NCI-H82 treated with DMSO at 0.1 percent for 48 hours (cell line): Measurements from ENCODE around the gene HBZ.
"Not testable (repeated sequence)": the region's sequence is repeated elsewhere in the genome, so short reads cannot be mapped to it uniquely, and the experiment has no call there.

Experiments
- DNase-seq: peaks from one replicate; lab custom pipeline; 2025; ENCODE audit not compliant: unreplicated experiment; lab: John Stamatoyannopoulos, UW

HBZ gene

GRCh38 chr16:133716-134115, 18.7 kb upstream of the HBZ start:
- no peak for DNase-seq

DNA sequence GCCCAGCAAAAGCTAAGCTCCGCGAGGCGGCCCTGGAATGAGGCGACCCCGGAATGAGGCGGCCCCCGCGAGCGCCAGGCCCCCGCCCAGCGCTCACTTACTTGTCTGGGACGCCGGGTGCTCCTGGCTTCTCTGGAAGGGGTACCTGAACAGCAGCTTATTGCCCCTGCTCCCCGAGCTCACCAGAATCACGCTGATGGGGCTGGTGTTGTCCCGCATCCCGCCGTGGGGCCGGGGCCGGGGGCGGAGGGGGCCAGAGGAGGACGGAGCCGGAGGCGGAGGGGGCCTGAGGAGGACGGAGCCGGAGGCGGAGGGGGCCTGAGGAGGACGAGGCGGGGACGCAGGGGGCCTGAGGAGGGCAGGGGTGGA, 14.4 kb upstream of the HBZ start:
- no peak for DNase-seq

DNA sequence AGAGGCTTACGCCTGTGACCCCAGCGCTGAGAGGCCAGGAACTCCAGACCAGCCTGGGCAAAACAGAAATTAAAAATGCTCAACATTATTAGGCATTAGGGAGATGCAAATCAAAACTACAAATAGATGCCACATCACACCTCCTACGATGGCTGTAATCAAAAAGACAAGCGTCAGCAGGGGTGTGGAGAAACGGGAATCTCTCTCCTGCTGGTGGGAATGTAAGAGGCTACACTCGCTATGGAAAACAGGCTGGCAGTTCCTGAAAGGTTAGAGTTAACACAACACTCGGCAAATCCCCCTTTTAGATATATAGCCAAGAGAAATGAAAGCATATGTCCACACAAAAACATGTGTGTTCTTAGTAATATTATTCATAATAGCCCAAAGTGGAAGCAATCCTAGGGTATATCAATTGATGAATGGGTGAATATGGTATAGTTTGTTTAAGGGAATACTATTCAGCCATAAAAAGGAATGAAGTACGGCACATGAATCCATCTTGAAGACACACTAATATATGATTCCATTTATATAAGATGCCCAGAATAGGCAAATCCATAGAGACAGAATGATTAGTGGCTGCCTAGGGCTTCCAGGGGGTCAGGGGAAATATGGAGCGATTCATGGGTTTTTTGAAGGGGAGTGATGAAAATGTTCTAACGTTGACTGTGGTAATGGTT, 12.1 kb upstream of the HBZ start:
- no peak for DNase-seq

- no peak for DNase-seq
Observed at GRCh38 chr16:142405-142967, 10.0 kb upstream of the HBZ start.

DNA sequence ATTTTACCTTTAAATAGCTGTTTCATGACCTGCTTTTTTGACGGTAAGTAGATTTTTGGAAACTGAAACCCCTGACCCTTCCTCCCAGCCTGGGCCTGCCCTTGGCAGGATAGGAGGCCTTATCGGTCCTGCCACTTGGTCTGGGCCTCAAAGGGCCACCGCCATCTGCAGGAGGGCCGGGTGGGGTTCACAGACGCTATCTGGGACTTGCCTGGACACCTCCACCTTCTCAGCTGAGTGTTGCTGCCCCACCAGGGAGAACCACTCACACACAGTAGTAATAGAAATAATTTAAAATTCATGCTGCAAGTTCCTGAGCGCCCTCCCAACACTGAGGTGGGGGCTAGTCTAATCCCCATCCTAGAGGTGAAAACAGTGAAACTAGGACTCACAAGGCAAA, 9.4 kb upstream of the HBZ start:
- DNase-seq = no peak

- no peak for DNase-seq
Observed at GRCh38 chr16:143456-143855, 9.0 kb upstream of the HBZ start.

DNA sequence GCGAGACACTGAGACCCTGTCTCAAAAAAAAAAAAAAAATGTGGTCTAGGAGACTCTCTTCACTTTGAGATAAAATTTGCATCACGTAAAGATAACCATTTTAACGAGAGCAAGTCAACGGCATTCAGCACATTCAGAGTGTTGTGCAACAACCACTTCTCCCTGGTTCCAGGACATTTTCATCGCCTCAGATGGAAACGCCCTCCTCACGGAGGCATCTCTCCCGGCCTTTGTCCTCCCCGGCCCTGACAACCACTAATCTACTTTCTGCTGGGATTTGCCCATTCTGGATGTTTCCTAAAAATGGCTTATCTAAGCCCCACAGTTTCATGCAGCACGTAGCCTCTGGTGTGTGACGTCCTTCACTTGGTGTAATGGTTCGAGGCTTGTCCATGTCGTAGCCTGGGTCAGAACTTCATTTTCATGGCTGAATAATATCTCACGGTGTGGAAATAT, 7.6 kb upstream of the HBZ start:
- no peak for DNase-seq

DNA sequence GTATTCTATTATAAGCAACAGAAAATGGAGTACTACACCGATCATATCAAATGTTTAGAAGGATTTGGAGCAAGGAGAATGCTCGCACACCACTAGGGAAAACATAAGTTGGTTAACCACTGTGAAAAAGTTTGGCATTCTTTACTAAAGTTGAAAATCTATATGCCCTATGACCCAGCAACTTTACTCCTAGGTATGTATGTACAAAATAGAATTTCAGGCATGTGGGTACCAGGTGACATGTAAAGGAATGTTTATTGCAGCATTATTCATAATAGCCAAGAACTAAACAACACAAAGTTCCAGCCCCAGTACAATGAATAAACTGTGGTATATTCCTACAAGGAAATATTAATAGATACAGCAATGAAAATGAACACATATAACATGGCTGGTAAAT, 5.8 kb upstream of the HBZ start:
- no peak for DNase-seq

DNA sequence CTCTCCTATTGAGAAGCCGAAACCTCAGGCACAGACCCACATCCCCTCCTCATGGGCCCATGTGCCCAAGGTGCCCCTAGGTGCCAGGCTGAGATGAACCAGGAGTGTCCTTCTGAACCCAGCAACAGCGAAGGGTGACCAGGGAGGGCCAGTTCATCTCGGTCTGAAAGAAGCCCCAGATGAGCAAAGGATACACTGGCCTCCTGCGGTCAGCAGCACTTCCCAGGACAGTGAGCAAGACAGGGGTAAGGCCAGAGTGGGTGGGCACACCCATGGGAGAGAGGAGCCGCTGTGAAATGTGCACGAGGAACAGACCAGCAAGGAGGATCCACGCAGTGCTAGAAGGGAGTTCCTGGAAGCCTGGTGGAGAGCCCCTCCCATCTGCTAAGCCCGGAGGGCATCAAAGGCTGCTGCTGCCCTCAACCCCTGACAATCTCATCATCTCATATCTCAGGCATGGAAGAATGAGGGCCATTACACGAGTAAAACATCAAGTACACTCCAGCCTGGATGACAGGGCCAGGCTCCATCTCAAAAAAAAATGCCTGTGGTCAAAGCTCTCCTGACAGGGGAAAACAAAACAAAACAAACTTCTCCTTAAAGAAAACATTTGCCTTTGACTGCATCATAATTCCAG, 3.3 kb upstream of the HBZ start:
- DNase-seq = no peak

DNA sequence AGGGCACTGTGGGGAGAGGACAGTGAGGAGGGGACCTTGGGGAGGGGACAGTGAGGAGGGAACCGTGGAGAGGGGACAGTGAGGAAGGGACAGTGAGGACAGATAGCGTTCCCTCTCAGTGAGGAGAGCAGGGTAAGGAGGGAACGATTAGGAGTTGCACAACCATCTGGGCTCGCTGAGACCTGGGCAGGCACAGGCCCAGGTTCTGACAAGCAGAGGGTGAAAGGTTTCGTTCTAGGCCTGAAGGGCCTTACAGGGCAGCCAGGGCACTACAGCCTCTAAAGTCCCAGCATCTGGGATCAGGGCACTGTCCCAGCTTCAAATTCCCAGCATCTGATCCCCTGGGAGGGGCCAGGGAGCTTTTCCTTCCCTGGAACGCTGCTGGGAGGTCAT, 681 bp downstream of the HBZ start:
- not testable (repeated sequence) for DNase-seq

DNA sequence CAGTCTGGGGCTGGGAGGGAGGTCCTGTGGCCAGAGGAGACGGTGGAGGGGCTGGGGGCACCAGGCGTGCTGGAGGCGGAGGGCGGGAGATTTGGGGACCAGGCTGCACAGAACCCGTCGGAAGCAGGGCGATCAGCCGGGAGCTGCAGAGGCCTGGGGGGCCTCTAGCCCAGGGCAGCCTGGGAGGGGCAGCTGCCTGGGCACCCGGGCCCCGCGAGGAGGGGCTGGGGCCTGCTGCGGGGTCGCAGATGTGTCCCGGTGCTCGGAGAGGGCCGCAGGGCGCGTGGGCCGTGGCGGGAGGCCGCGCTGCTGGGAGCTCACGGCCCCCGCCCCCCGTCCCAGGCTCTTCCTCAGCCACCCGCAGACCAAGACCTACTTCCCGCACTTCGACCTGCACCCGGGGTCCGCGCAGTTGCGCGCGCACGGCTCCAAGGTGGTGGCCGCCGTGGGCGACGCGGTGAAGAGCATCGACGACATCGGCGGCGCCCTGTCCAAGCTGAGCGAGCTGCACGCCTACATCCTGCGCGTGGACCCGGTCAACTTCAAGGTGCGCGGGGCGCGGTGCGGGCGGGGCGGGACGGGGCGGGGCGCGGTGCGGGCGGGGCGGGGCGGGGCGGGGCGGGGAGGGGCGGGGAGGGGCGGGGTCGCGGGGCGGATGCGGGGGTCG, 1.2 kb downstream of the HBZ start:
- not testable (repeated sequence) for DNase-seq

- no peak for DNase-seq
Observed at GRCh38 chr16:154217-155030, 2.0 kb downstream of the HBZ start.

- no peak for DNase-seq
Observed at GRCh38 chr16:155031-155398, 2.6 kb downstream of the HBZ start.

- no peak for DNase-seq
Observed at GRCh38 chr16:159136-159849, 6.8 kb downstream of the HBZ start.

DNA sequence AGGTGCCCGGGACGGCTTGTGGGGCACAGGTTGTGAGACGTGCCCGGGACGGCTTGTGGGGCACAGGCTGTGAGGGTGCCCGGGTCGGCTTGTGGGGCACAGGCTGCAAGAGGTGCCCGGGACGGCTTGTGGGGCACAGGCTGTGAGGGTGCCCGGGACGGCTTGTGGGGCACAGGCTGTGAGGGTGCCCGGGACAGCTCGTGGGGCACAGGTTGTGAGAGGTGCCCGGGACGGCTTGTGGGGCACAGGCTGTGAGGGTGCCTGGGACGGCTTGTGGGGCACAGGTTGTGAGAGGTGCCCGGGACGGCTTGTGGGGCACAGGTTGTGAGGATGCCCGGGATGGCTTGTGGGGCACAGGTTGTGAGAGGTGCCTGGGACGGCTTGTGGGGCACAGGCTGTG, 7.8 kb downstream of the HBZ start:
- not testable (repeated sequence) for DNase-seq

DNA sequence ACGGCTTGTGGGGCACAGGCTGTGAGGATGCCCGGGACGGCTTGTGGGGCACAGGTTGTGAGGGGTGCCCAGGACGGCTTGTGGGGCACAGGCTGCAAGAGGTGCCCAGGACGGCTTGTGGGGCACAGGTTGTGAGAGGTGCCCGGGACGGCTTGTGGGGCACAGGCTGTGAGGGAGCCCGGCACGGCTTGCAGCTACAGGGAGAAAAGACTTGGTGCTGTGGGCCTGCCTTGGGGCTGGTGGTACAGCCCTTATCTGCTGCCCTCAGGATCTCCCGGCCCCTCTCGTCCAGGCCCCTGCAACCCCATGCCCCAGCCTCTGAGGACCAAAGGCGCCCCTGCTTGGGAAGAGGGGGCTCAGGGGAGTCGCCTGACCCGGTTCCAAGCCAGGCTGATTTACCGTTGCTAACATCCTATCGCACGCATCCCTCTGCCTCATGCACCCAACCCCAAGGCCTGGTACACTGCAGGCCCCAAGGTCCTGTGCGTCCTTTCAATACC, 8.3 kb downstream of the HBZ start:
- no peak for DNase-seq

GRCh38 chr16:162271-162991, 10.0 kb downstream of the HBZ start:
- no peak for DNase-seq

DNA sequence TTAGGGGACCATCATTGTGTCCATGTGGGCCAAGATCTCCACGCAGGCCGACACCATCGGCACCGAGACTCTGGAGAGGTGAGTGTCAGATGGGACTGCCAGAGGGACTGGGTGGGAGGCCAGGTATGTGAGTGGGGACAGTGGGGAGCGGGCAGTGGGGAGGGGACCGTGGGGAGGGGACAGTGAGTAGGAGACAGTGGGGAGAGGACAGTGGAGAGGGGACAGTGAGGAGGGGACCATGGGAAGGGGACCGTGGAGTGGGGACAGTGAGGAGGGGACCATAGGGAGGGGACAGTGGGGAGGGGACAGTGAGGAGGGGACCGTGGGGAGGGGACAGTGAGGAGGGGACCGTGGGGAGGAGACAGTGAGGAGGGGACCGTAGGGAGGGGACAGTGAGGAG, 10.7 kb downstream of the HBZ start:
- not testable (repeated sequence) for DNase-seq

- DNase-seq = not testable (repeated sequence)
Observed at GRCh38 chr16:163696-164095, 11.3 kb downstream of the HBZ start.
